RPMI8226 (cell line): Measurements from ENCODE around the gene NANOGP8.
"Not testable (repeated sequence)": the region's sequence is repeated elsewhere in the genome, so short reads cannot be mapped to it uniquely, and the experiment has no call there.

Source experiments
- DNase-seq: peaks from one replicate; pipeline ENCODE4 v3.0.0-alpha.2; 2015

The NANOGP8 gene

GRCh38 chr15:35085176-35085919, at the start of gene NANOGP8:
TSS of gene NANOGP8 (minus strand) at chr15:35085295. CDS start at chr15:35085110, 185 bp downstream.
- DNase-seq: not testable (repeated sequence)

- DNase-seq: no peak
These were observed 49.2 kb upstream of the NANOGP8 start for GRCh38 chr15:35134299-35134698.

GRCh38 chr15:35130245-35130644, 45.1 kb upstream of the NANOGP8 start:
- DNase-seq: no peak

DNA sequence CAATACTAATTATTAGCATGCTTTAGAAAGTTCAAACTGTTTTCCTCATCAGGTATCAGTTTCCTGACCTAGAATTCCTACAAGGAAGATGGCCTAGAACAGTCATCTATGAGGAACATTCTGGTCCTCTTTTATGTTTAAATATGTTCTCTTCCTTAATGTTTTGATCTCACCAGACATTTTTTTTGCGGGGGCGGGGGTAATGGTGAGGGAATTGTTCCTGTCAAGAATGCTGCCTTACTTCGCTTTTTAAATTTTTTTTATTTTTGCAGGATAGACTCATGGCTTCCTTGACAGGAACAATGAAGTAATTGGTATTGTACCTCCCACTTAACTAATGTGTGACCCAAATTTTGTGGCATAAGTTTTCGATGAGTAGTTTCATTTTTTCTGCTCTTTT, 44.3 kb upstream of the NANOGP8 start:
- DNase-seq: no peak

GRCh38 chr15:35127717-35128116, 42.6 kb upstream of the NANOGP8 start:
- no peak for DNase-seq

GRCh38 chr15:35126236-35126635, 41.1 kb upstream of the NANOGP8 start:
- DNase-seq: no peak

- DNase-seq: no peak
These were observed 38.6 kb upstream of the NANOGP8 start for GRCh38 chr15:35123743-35124142.

- no peak for DNase-seq
These were observed 36.7 kb upstream of the NANOGP8 start for GRCh38 chr15:35121611-35122359.

- DNase-seq: no peak
These were observed 35.1 kb upstream of the NANOGP8 start for GRCh38 chr15:35120173-35120572.

DNA sequence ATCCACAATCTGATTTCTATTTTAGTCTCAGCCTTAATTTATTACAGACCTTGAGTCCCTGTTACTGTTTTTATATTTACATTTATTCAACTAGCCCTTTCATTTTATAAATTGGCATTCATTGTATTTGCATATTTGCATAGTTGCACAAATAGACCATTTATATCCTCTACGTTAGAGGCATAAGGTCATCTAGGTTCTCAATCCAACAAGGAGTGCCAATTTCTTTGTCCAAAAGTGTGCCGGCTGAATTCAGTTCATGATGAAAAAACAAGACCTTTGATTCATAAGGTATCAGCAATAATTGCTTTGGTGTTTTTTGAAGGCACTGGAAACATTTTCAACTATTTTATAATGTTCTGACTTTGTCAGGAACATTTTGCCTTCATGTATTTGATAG, 33.9 kb upstream of the NANOGP8 start:
- no peak for DNase-seq

DNA sequence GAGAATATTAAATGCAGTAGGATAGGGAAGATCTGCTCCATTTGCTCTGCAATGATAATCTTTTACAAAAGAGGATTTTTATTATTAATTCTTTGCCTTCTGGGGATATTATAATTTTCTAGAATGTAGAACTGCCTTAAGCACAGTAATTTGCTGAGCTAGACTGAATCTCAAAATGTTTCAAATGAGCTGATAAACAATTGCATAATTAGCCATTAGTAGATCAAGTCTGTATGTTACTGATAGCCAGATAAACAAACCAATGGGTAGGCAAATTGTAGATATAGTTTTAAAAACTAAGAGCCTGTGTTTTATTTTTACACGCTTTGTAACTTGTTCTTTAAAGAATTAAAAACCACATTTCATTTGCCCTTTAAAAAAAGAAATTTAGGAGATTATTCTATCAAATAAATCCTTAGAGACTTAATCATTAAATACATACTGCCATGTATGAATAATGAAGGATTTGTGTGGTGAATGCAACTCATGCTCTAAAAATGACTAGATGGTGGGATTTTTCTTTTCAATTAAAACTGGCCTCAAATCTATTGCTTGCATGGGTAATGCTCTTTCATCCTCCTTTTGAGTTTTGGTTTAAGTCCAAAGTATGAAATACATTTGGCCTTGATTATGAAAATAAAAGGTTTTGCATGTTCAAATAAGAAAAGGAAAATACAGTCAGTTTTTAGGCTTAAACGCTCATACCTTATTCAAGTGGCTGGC, 32.6 kb upstream of the NANOGP8 start:
- DNase-seq: no peak

- DNase-seq: no peak
These were observed 30.1 kb upstream of the NANOGP8 start for GRCh38 chr15:35115155-35115725.

GRCh38 chr15:35112346-35112745, 27.3 kb upstream of the NANOGP8 start:
- DNase-seq: no peak

GRCh38 chr15:35111861-35112260, 26.8 kb upstream of the NANOGP8 start:
- no peak for DNase-seq

- no peak for DNase-seq
These were observed 23.4 kb upstream of the NANOGP8 start for GRCh38 chr15:35108453-35108852.

DNA sequence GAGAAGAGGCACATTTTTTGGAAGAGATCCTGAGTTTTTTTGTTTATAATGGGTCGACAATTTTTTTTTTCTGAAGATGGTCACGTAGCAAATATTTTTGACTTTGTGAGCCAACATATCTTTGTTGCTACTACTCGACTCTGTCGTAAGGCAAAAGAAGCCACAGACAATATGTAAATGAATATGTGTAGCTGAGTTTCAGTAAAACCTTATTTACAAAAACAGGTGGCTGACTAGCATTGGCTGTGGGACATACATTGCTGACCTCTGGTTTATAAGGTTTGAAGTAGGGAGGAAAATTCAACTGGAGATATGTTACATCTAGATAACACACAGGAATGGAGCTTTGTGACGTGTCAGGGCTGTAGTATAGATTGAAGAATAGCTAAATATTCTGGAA, 22.5 kb upstream of the NANOGP8 start:
- no peak for DNase-seq

DNA sequence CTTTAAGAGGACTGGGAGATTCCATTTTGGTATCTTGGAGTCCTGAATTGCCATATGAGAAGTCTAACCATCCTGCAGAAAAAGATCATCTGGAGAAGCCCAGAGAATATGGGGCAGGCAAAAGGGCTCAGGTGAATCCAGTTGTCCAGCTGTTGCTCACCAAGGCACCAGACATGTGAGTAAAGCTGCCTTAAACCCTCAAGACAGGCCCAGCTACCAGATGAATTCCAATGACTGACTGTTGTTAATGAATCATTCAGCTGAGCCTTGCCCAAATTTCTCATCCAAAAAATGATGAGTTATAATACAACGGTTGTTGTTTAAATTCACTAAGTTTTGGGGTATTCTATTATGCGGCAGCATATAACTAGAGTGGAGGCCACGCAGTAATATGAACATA, 22.0 kb upstream of the NANOGP8 start:
- no peak for DNase-seq

GRCh38 chr15:35104526-35105147, 19.5 kb upstream of the NANOGP8 start:
- no peak for DNase-seq

DNA sequence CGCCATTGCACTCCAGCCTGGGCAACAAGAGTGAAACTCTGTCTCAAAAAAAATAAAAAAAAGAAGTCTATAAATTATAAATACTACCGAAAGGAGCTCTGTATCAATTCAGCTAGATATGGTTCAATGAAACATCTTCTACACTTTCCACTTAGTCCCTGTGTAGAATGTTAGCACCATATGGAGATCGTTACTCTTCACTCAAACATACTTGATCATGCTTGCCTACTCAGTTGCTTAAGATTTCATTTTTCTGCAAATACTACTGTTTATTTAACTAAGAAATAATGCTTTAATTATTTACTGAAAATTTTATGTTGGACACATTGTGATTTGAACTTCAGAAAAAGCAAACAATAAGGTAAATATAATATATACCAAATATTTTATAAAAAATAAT, 17.1 kb upstream of the NANOGP8 start:
- no peak for DNase-seq

GRCh38 chr15:35101335-35101734, 16.2 kb upstream of the NANOGP8 start:
- DNase-seq: no peak

DNA sequence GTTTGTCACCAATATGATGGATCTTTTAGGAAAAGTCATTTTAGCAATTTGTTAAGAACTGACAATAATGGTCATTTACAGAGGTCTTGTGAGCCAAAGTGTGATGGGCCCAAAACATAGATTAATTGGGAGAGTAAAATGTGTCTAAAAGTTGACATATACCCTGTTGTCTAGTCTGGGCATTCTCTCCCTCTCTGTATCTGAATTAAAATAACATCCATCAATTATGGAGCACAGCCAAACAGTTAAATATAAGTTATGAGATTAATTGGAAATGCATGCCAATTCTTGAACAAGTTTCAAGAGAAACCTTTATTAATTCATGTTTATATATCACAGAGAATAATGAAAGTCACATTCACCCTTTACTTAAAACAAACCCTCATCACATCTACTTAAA, 13.6 kb upstream of the NANOGP8 start:
- no peak for DNase-seq

- DNase-seq: no peak
These were observed 10.8 kb upstream of the NANOGP8 start for GRCh38 chr15:35095941-35096340.

- no peak for DNase-seq
These were observed 7.8 kb upstream of the NANOGP8 start for GRCh38 chr15:35092846-35093245.
